Fibroblast of upper back skin (primary cell): ENCODE results near the gene OR1A2.
"Not testable (repeated sequence)": the region's sequence is repeated elsewhere in the genome, so short reads cannot be mapped to it uniquely, and the experiment has no call there.

Experiments
- DNase-seq: peaks from one replicate; pipeline ENCODE4 v3.0.0-alpha.2; 2013

OR1A2 gene

DNA sequence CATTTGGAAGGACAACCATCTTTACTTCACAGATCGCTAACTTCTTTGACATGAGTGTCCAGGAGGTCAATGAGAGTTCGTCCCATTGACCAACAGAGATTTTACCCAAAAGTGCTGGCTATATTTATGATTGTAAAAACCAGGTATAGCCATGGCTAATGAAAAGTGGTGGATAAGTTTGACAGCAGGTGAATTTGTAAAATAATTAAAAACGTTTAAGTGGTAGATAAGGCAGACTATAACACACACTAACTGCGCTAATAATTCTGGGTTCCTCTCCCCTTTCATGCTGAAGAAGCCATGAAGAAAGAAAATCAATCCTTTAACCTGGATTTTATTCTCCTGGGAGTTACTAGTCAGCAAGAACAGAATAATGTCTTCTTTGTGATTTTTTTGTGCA is at the start of gene OR1A2:
Gene OR1A2 (plus strand): TSS at position 301 of the 400 bp plus-strand sequence. CDS start 0 bp downstream, at position 301.
- no peak for DNase-seq

DNA sequence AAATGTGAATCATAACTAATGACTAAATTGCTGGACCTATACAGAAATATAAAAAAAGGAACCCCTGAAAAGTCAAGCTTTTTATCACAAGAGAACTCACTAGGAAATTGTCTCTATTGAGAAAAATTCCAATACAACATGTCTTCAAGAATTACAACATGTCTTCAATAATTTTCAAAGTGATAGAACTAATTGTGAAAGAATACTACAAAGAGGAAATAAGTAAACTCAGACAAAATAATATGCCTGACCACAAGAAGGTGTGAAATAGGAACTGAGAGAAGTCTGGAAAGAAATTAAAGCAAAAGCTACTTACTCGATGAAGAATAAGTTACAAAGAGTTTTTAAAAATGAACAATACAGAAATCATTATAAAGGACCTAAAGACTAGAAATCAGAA is 40.1 kb upstream of the OR1A2 start:
- DNase-seq: no peak

DNA sequence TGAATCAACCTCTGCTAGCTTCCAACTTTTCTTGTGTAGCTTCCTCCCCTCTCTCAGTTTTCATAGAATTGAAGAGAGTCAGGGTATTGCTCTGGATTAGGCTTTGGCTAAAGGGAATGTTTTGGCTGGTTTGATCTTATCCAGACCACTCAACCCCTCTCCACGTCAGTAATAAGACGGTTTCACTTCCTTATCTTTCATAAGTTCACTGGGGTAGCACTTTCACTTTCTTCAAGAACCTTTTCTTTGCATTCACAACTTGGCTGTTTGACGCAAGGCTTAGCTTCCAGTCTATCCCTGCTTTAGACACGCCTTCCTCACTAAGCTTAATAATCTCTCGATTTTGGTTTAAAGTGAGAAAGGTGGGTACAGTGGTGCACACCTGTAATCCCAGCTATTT is 29.7 kb upstream of the OR1A2 start:
- no peak for DNase-seq

- DNase-seq: no peak
These were observed 7.4 kb upstream of the OR1A2 start for GRCh38 chr17:3189961-3190360.

- DNase-seq: no peak
These were observed 10.0 kb downstream of the OR1A2 start, which contains the start of gene OR1A1 for GRCh38 chr17:3207367-3207766. Gene OR1A1 (plus strand): TSS chr17:3207667. CDS start chr17:3215621, 7,954 bp downstream.

- DNase-seq: no peak
These were observed 11.2 kb downstream of the OR1A2 start for GRCh38 chr17:3208484-3208883.

DNA sequence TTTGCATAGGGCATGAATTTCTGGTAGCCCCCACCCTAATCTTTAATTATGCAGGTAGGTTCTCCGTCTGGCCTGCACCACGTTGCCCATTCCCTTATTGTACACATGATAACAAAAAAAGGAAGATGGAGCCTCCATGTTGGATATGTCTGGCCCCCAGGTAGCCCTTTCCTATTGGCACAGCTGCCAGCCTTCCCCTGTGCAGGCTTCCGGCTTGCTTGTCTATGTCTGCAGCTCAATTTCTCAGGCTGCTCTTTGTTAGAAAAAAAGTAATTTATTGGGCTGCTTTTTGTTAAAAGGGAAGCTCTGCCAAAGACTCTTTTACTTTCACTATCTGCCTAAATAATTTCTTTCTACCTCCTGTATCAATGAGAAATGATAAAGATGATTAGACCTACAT is 15.7 kb downstream of the OR1A2 start:
- no peak for DNase-seq

GRCh38 chr17:3213587-3213986 is 16.3 kb downstream of the OR1A2 start:
- no peak for DNase-seq

DNA sequence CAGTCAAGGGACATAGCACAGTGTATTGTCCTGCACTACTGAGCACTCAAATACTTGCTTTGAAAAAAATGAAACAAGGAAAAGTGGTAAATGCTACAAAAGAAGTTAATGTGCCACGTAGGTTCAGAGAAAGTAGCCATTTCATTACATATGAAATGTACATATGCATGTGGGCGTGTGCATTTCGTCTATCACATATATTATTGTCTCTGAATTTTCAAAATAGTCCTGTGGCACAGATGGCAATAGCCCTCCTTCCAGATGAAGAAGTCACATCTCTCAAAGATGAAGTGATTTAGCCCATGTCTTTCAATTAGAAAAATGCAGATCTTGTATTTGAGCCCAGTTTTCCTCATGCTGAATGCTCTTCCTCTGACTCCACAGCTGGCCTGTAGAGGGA is 22.7 kb downstream of the OR1A2 start:
- DNase-seq: not testable (repeated sequence)

- no peak for DNase-seq
These were observed 24.5 kb downstream of the OR1A2 start for GRCh38 chr17:3221850-3222249.

- no peak for DNase-seq
These were observed 25.2 kb downstream of the OR1A2 start for GRCh38 chr17:3222505-3222904.

DNA sequence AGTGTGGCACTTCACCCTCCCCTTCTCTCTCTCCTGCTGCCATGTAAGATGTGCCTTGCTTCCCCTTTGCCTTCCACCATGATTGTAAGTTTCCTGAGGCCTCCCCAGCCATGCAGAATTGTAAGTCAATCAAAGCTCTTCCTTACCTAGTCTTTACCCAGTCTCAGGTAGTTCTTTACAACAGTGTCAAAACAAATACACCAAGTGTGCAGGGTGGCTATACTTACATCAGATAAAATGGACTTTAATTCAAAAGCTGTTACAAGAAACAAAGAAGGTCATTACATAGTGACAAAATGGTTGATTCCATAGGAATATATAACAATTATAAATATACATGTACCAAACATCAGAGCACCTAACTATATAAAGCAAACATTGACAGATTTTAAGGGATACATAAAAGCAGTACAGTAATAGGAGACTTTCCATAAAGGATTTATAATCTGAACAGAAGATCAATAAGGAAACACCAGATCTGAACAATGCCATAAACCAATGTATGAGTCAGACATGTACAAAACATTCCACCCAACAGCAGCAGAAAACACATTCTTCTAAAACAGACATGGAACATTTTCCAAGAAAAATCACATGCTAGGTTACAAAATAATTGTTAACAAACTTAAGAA is 27.5 kb downstream of the OR1A2 start:
- DNase-seq: not testable (repeated sequence)

DNA sequence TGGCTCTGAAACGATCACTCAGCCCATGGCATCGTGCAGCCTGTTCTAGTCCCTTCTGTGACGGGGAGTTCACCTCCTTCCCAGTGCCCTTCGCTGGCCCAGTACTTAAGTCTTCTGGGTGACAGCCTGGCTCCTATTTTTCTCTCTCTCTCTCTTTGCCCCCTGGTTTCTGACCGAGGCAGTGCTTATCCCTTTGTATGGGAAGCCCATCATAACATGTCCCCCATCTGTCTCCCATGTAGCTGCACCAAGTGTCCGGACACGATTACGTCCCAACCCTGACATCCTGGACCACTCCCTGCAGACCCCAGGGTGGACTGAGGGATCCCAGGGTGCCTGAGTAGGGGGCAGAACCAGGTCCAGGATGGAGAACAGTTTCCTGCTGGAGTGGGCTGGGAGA is 35.0 kb downstream of the OR1A2 start:
- DNase-seq: not testable (repeated sequence)

GRCh38 chr17:3238685-3239084 is 41.4 kb downstream of the OR1A2 start:
- DNase-seq: not testable (repeated sequence)

DNA sequence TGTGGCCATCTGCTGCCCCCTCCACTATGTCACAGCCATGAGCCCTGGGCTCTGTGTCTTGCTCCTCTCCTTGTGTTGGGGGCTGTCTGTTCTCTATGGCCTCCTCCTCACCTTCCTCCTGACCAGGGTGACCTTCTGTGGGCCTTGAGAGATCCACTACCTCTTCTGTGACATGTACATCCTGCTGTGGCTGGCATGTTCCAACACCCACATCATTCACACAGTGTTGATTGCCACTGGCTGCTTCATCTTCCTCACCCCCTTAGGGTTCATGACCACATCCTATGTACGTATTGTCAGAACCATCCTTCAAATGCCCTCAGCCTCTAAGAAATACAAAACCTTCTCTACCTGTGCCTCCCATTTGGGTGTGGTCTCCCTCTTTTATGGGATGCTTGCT is 43.7 kb downstream of the OR1A2 start:
- DNase-seq: not testable (repeated sequence)

DNA sequence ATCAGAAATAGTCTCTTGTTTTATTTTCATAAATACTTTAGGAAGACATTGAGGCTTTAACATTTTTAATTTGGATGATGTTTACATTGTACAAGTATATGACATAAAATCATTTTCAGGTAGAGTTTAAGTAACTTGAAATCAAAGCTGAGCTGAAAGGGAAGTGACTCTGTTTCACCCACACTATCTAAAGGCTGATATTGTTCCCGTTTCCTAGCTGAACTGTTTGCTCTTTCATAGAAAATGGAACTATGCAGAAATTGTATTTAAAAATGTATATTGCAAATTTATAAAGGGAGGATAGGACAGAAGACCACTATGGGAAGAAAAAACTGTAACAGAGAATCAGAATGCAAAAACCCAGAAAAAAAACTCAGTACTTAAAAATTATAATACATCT is 47.5 kb downstream of the OR1A2 start:
- DNase-seq: not testable (repeated sequence)
